ENCODE measurements around the gene PIWIL1. TPM values are rescaled to one million over a fixed set of nuclear protein-coding genes. Genes with fewer than 3 reads are reported as not detected.

PIWIL1 gene
- total and polyA plus RNA-seq, 2 donors (not counting 3 experiments of a cell fraction or from before 2014, with no cell fraction given): not detected

DNA sequence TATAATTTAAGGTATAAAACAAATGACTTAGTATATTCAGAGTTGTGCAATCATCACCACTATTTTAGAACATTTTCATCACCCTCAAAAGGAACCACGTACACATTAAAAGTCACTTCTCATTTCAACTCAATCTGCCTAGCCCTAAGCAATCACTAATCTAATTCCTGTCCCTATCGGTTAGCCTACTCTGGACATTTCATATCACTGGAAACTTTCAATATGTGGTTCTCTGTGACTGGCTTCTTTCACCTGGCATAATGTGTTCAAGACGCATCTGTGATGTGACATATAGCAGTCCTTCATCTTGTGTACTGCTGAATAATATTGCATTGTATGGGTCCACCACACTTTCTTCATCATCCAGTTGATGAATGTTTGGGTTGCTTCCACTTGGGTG, 15.4 kb upstream of the PIWIL1 start:
- H3K36me3 ChIP-seq (ENCODE audit: control insufficient read depth in 2 of 2, extremely low read depth in 1 of 2, insufficient read depth in 2 of 2, low read length in 2 of 2): no peaks in the 10 kb centered on the region
- no peaks in the 10 kb centered on the region for H3K9me1 ChIP-seq (replicated peaks; ENCODE audit: control insufficient read depth, extremely low read depth, insufficient read depth, low read length)
- intact Hi-C loops (cut with micrococcal nuclease) (no loop called here), dilution Hi-C loops (cut with MboI; ENCODE audit: extremely low pct_ligation_motif_present, low sequenced_read_pairs) (no loop called here)
- no peak overlapping the region for H3K27ac ChIP-seq (ENCODE audit: insufficient read depth, low read depth, low read length)
- no peak overlapping the region for H3K4me3 ChIP-seq (replicated peaks in 1 of 3; ENCODE audit: insufficient read depth in 1 of 3, low read depth in 1 of 3, low read length in 3 of 3)
- no peak overlapping the region for H2AFZ ChIP-seq (ENCODE audit: low read depth, low read length)
- no peak overlapping the region for H3K9ac ChIP-seq (replicated peaks; ENCODE audit: extremely low read depth, insufficient read depth, low read length)
- peaks cover 6% of the 10 kb centered on the region for H3K9me3 ChIP-seq (replicated peaks; ENCODE audit: control insufficient read depth, insufficient read depth, low read length)
- H3K79me2 ChIP-seq (ENCODE audit: control insufficient read depth, insufficient read depth, low read length): no peaks in the 10 kb centered on the region
- TF ChIP-seq EZH2 (IDR thresholded peaks at IDR 0.05; ENCODE audit: borderline replicate concordance, low read depth, low read length, severe bottlenecking): no peak
- TF ChIP-seq, protein P1, sequence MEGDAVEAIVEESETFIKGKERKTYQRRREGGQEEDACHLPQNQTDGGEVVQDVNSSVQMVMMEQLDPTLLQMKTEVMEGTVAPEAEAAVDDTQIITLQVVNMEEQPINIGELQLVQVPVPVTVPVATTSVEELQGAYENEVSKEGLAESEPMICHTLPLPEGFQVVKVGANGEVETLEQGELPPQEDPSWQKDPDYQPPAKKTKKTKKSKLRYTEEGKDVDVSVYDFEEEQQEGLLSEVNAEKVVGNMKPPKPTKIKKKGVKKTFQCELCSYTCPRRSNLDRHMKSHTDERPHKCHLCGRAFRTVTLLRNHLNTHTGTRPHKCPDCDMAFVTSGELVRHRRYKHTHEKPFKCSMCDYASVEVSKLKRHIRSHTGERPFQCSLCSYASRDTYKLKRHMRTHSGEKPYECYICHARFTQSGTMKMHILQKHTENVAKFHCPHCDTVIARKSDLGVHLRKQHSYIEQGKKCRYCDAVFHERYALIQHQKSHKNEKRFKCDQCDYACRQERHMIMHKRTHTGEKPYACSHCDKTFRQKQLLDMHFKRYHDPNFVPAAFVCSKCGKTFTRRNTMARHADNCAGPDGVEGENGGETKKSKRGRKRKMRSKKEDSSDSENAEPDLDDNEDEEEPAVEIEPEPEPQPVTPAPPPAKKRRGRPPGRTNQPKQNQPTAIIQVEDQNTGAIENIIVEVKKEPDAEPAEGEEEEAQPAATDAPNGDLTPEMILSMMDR (IDR thresholded peaks at IDR 0.05; ENCODE audit: extremely low read depth in 1 of 2, insufficient read depth in 1 of 2, low read depth in 1 of 2, low read length in 2 of 2): no peak
- TF ChIP-seq, protein P2, sequence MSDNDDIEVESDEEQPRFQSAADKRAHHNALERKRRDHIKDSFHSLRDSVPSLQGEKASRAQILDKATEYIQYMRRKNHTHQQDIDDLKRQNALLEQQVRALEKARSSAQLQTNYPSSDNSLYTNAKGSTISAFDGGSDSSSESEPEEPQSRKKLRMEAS (IDR thresholded peaks at IDR 0.05; ENCODE audit: insufficient read depth, insufficient read length): no peak
- TF ChIP-seq POLR2AphosphoS5 (IDR thresholded peaks at IDR 0.05; ENCODE audit: insufficient read depth, low read depth, low read length): no peak
- TF ChIP-seq JUN (IDR thresholded peaks at IDR 0.05; ENCODE audit: borderline replicate concordance, insufficient read depth, insufficient read length, low read depth): no peak
- TF ChIP-seq MYC (IDR thresholded peaks at IDR 0.05; ENCODE audit: low read depth, low read length): no peak
- no peak for TF ChIP-seq GATA2 (IDR thresholded peaks at IDR 0.05; ENCODE audit: insufficient read depth, insufficient read length, low read depth, low read length)
- no peak for TF ChIP-seq FOS (IDR thresholded peaks at IDR 0.05; ENCODE audit: borderline replicate concordance, insufficient read depth, low read length)
- no peaks in the 10 kb centered on the region for H3K4me1 ChIP-seq (ENCODE audit: control insufficient read depth, extremely low read depth, insufficient read depth, low read length)
- ChIA-PET CTCF (no interaction called here), POLR2A (no interaction called here)
- no peak for FAIRE-seq
- BruUV-seq (replicated peaks): no TSS peak
- no peaks in the 10 kb centered on the region for H3K27me3 ChIP-seq (ENCODE audit: control insufficient read depth in 2 of 2, insufficient read depth in 2 of 2, low read length in 2 of 2)
- H4K20me1 ChIP-seq (replicated peaks; ENCODE audit: control insufficient read depth, extremely low read depth, insufficient read depth, low read length): no peaks in the 10 kb centered on the region
- H3K4me2 ChIP-seq (ENCODE audit: insufficient read depth, low read length): no peak overlapping the region
- no peak for DNase-seq (ENCODE audit: low read depth, low spot score)

Measured in endothelial cell of umbilical vein (primary cell).